GM04504 (cell line): Measurements from ENCODE around the gene TESMIN.
A peak's percentile ranks its signal among the peaks of the same experiment; 100 is the strongest.

Source experiments
- DNase-seq: peaks from one replicate; pipeline ENCODE4 v3.0.0-alpha.2; 2012; ENCODE audit warnings: low read depth

Gene TESMIN

DNA sequence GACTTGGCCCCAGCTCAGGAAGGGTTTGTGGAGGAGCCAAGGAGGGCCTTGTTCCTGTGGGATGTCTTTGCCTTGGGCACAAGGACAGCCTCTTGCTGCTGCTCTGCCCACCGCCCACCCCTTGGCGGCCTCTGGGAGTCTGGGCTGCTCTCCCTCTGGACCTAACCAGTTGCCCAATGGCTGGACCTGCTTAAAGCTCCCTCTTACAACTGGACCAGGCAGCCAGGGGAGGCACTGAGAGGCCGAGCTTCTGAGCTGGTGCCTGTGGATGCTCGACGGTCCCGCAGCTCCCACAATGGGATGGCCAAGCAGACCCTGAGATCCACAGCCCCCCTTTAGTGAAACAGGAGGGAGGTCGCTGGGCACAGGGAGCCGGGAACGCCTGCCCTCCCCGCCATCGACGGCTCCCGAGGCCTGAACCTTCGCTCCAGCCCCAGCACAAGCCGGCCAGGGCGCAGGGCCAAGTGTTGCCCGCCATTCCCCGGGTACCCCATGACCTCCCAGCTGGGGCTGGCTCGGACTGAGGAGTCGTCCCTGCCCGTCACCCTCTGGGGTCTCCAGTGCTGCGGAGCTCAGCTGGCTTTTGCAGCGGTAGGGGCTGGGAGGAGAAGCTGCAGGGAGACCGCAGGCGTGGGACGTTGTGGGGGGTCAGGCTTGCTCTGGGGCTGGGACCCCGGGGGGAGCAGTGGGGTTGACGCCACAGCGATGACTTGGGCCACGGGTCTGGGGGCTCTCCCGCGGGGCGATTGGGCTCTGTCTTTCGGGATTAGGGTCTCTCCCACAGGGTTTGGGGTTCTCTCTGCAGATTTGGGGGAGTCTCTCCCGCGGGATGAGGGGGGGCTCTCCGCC lies 67.6 kb downstream of the TESMIN start:
- no peak for DNase-seq

DNA sequence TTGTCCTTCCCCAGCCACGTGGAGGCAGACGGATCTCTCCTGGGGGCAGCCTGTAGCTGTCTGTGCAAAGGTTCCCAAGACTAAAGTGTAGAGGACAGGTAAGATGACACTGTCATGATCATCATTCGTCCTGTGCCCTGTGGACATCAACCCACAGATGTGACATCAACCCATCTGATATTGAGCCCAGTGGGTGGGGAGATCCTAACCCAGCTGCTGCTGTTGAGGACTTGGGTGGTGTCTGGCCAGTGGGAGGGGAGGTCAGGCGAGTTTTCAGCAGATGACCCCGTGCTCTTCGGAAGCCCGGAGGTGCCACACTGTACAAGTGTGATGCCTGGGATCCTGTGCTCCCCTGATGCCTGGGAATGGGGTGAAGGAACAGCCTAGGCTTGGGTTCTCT lies 68.2 kb downstream of the TESMIN start:
- no peak for DNase-seq

DNA sequence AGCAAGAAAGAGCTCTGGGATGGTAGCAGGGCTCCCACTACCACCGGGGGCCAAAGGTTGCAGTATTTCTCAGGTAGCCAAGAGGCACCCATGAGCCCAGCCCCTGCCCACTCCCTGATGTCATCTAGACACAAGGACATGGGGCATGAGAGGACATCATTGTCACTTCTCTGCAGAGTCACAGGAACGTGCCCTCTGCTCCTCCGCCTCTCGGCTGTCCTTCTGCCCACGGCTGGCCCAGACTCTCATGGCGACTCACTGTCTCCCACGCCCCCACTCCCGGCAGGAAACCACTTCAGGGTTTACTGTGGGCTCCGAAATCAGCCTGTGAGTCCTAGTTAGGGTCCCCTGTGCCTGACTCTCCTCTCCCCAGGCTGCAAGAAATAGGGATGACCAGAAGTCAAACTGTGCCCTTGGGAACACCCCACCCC lies 68.8 kb downstream of the TESMIN start:
- no peak for DNase-seq

DNA sequence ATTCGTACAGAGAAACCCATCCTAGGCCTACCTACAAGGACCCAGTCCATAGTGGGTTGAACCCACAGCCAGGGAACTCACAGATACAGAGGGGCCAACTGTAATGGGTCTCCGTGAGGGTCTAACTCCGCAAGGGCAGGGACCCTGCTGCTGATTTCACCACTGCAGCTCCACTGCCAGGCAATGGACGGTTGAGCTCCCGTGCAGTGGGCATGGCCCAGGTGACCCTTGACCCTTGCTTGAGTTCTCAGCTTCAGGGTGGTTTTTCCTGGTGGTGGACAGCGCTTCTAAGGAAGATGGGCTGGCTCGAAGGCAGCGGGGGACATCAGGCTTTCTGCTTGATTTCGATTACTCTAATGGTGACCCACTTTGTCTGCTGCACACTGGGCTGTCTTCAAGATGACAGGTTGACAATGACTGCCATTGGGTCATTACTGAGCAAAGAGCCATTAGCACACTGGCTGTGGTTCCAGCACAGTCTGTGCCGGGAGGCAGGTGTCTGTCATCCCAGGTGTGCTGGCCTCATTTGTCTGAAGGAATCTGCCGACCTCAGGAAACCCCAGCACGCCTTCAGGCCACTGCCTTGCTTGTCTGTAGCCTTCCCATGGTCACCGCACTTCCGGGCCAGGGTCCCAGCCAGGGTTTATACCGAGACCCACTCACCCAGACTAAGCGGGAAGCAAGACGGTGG lies 70.6 kb downstream of the TESMIN start:
- DNase-seq, result no peak

DNA sequence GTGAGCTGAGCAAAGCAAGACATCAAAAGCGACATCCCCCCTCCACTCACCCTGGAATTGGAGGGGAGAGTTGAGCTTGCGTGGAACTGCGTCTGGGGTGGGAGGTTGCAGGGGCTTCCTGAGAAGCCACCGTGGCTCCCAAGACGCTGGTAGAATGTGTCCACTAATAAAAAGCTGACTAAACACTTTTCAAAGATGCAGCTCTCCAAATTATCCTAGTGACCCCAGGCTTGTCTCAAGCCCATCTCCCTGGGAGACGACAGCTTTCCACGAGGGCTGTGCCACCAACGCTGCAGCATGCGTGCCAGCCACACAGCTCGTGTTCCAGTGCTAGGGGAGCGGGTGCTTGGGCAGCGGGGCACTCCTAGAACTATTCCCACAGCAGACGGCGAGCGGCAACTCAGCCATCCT lies 73.3 kb downstream of the TESMIN start:
- DNase-seq, result no peak

DNA sequence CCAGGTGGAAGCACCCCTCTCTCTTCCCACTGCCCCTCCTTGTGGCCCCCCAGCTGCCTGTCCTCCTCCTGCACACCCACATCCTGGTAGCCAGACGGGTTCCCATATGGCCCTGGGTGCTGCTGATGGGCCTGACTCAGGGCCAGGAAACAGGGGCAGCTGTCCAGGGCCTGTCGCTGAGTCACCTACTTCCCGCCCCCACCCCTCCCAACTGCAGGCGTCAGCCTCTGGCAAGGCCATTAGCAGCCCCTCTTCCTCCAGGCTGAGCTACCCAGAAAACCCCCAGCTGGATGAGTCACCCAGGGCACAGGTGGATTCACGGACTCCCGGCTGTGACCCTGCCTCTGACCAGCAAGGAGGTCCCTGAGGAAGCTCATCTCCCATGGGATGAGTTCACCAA lies 73.9 kb downstream of the TESMIN start:
- peak; percentile 50 for DNase-seq

DNA sequence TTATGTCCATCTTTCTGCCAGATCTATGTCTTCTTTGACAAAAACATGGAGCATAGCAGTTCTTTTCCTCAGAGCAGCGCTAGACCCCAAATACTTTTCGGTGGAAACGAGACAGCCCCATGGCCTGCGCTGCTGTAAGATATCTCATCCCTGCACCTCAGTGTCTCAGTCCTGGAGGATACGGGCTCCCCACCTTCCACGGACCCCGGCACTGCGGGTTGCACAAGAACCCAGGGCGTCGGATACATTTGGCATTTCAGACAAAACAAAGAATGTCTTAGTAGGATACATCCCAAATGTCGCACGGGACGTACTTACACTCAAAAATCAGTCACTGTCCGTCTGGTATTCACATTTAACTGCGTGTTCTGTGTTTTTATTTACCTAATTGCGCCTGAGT lies 76.9 kb downstream of the TESMIN start:
- no peak for DNase-seq

DNA sequence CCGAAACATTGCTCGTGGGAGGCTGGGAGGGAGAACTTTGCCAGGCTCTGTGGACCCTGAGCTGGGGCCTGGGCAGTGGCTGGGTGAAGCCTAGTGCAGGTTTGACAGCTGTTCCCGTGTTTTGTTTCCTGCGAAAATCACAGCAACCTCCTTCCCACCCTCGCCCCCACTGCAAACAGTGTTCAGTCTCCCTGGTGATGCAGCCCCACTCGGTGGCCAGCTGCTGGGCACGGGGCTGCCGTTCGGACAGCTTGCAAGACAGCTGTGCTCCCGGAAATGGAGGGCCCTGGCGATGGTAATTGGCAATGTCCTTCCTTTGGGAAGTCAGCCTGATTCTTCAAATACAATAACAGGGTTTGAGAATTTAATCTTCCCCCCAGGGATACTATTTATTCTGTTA lies 77.3 kb downstream of the TESMIN start:
- DNase-seq, result no peak

DNA sequence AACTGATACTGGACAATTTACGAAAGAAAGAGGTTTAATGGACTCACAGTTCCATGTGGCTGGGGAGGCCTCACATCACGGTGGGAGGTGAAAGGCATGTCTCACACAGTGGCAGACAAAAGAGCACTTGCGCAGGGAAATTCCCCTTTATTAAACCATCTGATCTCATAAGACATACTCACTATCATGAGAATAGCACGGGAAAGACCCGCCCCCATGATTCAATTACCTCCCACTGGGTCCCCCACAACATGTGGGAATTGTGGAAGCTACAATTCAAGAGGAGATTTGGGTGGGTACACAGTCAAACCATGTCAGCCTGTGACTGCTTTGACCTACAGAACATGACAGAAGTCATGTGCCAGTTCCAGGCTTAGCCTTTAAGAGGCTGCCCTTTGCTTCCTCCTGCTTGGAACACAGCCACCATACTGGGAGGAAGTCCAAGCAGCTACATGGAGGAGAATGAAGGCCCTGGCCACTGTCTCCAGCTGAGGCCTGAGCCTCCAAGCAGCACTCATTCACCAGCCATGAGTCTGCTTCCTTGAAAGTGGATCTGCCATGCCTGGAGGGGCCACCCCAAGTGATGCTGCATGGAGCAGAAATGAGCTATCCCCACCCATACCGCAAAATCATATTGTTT lies 77.9 kb downstream of the TESMIN start:
- DNase-seq, result no peak

DNA sequence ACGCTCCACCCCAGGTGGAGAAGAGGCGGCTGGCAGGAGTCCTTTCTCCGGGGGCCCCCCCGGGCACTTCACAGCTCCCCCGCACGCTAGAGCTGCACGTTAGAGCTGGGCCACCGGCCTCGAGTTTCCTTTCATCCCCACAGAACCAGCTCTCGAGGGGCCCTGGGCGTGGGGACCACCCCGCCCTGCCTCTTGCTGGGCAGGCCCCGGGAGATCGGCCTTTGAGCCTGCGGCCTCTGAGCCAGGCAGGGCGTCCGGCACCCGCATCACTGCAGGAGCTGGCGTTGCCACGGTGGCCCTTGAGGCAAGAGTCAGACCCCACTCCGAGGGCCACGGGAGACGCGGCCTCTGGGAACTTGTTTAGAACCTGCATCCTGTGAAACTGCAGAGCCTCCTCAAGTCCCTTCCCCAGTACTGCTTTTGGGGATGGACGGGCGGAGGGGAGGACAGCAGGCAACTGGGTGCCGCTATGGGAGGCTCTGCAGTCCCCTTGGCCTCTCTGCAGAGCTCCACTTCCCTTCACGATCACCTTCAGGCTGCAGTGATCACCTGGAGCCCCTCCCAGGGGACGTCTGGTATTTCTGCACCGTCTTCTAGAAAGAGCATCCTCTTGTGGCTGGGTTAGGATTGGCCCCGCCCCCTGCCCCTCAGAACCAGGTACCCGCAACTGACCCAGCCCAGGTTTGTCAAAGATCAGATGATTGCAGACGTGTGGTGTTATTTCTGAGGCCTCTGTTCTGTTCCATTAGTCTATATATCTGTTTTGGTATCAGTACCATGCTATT lies 80.9 kb downstream of the TESMIN start:
- DNase-seq, result no peak

DNA sequence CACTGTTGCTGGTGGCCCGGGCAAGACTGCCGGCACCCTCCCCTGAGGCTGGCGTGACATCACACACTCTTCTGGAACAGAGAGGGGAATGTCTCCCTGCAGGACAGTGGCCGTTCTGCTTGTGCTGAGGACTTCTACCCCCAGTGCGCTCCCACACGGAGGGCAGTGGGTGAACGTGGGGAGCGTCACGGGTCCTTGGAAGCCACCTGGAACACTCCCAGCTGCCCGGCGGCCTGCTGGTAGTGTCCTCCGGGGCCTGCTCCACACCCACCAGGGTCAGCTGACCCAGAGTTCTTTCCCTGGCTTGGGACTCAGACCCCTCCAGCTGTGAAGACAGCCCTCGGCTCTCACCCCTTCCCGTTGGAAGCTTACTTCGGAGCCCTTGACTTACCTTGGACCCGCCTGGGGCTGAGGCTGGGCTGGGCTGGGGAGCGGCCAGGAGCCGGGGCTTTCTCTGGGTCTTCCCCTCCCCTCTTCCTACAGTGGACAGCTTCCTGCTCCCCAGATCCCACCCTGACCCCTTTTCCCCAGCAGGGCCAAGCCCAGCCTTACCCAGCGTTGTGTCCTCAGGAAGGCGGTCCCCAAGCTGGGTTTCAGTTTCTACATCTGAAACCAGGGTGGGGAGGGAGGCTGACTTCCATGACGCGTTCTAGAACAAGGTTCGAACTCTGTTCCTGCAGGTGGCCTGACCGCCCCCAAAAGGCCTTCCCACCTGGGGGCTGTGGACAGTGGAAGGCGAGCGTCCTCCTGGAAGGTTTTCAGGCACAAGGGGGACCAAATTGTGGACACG lies 81.8 kb downstream of the TESMIN start:
- no peak for DNase-seq

DNA sequence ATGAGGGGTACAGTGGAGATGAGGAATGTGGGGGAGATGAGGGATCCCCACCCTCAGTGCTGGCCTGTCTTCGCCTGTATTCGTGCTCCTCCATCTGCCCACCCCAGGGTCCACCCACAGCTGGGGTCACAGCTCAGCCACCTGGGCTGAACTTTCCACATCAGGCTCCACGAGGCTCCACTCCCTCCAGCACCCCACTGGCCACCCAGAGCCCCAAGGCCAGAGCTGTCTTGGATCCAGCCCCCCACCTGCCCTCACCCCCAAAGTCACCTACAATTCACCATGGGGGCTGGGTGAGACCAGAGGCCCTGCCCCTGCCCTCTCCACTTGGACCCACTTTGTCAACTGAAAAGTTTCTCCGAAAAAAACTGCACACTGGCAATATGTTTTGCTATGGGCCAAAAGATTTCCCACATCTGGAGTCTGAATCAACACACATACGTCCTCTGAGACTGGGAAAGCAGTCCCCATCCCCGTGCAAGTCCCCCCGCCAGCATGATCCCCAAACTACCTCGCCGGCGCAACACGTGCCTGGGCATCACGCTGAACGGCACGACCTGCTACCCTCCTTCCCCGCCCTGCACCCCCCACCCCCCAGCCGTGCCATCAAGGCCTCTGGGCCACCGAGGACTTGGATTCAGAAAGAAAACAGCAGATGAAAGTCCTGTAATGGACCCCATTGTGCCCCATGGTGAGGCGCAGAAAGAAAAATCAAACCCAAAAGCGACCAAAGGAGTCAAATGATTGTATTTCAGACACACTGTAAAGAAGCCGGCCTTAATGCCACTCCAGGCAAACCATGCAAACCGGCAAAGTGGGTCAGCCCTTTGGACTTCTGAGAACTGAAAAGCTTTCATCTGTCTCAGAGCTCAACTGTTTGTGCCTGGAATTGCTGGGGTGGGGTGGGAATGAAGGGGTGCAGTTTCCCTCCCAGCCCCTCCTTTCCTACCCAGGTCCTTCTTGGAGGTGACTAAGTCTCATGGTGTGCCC lies 83.5 kb downstream of the TESMIN start:
- no peak for DNase-seq

DNA sequence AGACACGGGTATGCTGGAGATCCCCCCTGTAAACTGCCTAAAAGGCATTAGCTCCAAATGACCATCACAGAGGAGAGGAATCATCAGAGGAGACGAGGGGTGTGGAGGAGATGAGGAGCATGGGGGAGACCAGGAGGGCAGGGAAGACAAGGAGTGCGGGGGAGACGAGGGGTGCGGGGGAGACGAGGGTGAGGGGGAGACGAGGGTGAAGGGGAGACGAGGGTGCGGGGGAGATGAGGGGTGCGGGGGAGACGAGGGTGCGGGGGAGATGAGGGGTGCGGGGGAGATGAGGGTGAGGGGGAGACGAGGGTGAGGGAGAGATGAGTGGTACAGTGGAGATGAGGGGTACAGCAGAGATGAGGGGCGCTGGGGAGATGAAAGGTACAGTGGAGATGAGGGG lies 84.5 kb downstream of the TESMIN start:
- no peak for DNase-seq

DNA sequence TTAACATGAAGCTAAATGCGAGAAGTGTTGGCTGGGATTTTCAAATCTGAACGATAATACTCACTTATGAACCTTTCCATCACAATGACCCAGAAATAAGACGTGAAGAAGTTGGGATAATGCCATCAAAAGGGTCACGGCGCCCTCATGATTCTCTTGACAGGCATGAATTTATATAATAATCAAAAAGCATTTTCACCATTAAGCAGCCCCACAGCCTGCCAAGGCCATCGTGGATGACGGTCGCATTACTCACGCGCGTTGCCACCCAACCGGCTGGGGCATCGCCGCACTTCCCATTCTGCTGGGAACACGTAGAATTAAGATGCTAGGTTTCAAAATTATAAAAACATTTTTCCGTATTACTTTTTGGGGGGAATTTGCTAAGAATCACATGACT lies 85.9 kb downstream of the TESMIN start:
- no peak for DNase-seq

DNA sequence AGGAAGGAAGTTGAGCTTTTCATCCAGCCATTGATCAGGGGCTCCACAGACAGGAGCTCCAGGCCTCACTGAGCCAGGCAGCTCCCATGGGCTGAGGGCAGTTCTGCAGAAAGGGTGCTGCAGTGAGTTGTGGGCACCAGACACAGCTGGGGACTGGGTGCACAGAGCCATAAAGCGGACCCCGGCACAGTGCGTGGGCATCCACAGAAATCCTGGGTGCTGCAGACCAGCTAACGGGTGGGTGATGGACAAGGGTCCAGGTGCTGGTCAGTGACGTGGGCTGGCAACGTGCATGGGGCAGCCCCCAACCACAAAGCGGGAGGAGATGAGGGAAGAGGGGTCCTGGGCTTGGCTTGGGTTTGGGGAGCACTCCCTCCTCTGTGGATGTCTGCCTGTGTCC lies 86.4 kb downstream of the TESMIN start:
- DNase-seq, result no peak

DNA sequence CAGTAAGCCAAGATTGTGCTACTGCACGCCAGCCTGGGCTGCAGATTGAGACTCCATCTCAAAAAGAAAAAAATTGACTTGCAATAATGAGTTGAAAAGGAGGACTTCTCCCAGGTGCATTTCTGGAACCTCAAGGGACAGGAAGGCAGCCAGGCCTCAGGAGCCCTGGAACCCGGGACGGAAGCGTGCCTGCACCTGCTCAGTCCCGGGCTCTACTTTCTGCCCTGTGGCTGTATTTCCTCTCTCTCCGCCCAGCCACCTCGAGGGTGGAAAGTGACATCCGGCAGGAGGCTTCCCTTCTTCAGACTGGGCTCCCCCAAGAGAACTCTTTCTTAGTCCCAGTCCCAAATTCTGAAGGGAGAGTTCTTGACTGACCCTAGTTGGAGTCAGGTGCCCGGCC lies 87.2 kb downstream of the TESMIN start:
- DNase-seq, result no peak

DNA sequence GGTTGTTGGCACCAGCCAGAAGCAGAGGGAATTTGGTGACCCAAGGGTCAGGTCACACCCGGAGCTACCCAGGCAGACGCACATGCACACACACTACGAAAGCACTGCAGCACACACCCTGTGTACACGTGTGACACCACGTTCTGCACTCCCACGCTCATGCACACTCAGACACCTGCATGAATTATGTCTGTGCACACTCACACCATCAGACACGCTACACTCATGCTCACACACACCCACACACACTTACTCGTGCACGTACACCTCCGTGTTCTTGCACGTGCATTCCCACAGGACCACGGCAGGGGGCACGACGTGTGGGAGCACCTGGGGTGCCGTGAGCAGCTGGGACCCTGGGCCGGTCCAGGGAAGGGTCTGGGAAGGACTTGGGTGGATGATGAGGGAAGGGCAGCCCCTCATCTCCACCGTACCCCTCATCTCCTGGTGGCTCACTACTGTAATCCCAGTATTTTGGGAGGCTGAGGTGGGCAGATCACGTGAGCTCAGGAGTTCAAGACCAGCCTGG lies 87.8 kb downstream of the TESMIN start:
- DNase-seq, result no peak

DNA sequence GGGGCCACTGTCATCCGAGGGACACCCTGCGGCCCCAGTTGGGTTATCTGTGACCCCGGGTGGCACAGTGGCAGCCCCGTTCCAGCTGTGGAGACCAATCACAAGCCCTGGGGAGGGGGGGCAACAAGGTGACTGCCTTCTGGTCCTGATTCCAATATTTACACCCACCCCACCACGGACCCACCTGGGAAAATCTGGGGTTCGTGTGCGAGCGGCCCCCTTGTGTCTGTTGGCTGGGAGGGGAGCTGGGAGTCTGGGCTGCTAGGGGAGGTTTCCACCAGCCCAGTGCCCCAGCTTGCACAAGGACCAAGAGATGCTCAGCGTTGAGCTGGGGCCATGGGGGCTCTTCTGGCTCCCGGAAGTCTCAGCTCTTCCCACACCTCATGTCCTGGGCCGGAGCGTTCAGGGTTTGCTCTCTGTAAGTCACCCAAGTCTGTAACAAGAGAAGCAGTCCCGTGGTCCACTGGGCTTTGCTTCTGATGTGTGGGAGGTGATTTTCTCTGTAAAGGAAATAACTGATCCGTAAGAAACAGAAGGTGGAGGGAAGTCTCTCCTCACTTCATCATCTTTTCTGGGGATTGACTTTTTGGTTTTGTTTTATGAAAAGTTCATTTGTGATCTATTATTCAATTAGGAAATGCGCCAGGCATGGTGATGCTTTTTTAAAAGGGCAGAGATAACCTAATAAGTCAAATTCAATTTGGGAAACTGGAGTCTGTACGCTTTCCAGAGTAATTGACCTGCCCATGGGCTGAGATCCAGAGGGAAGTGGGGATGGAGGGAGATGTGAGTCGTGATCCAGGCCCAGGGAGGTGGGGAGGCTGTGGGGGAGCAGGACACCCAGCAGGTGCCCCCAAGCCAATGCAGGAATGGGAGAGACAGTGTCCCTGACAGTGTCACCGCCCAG lies 89.4 kb downstream of the TESMIN start:
- no peak for DNase-seq

DNA sequence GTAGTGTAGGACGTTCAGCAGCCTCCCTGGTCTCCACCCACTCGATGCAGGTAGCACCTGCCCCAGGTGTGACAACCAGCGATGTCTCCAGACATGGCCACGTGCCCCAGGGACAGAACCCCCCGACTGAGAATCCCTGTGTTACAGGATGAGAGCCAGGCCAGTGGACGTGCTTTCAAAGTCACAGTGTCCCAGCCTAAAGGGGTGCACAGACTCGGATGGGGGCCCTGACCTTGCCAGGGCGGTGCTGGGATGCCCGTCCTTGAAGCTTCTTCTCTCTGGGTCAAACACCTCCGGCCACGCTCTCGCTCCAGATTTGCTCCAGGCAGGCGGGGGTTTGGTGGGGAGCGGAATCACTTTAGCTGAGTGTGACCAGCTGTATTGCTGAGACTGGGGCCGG lies 90.3 kb downstream of the TESMIN start:
- DNase-seq, result no peak
